DOHH2 (cell line): ENCODE results near the gene PHPT1.

ENCODE experiments used
- H3F3A ChIP-seq: fragments of 200-600 bp; sonication (generic), shearing (Covaris generic); 2 replicates; pipeline ENCODE4 v1.6.0; 2016; ENCODE audit warnings: antibody characterized with exemption, mild to moderate bottlenecking; ENCODE audit not compliant: control insufficient read depth, insufficient read depth
- H3K27ac ChIP-seq: fragments of 200-600 bp; sonication (generic); 2 replicates; pipeline ENCODE4 v1.5.1; 2014; ENCODE audit warnings: low read depth, mild to moderate bottlenecking, low read length, moderate library complexity
- H3K27me3 ChIP-seq: fragments of 200-600 bp; sonication (generic); 2 replicates; pipeline ENCODE4 v1.6.1; 2014; ENCODE audit warnings: mild to moderate bottlenecking, low read length, mixed read lengths; ENCODE audit not compliant: control insufficient read depth
- H3K36me3 ChIP-seq: fragments of 200-600 bp; sonication (generic); 2 replicates; pipeline ENCODE4 v1.6.1; 2014; ENCODE audit warnings: mild to moderate bottlenecking, low read length, moderate library complexity, mixed read lengths; ENCODE audit not compliant: control insufficient read depth
- H3K4me1 ChIP-seq: fragments of 200-600 bp; sonication (generic); 2 replicates; pipeline ENCODE4 v1.6.1; 2014; ENCODE audit warnings: mild to moderate bottlenecking, low read length, mixed read lengths; ENCODE audit not compliant: control insufficient read depth
- H3K4me2 ChIP-seq: fragments of 200-600 bp; sonication (generic); 2 replicates; pipeline ENCODE4 v1.6.0; 2014; ENCODE audit warnings: mild to moderate bottlenecking, low read length, moderate library complexity
- H3K4me3 ChIP-seq: fragments of 200-600 bp; sonication (generic); 2 replicates; pipeline ENCODE4 v1.5.1; 2014; ENCODE audit warnings: mild to moderate bottlenecking, low read length, mixed read lengths
- H3K79me2 ChIP-seq: fragments of 200-600 bp; sonication (generic); 2 replicates; pipeline ENCODE4 v1.6.1; 2014; ENCODE audit warnings: mild to moderate bottlenecking, low read length, mixed read lengths; ENCODE audit not compliant: control insufficient read depth
- H3K9me2 ChIP-seq: fragments of 200-600 bp; sonication (generic); replicated peaks from 2 replicates; pipeline ENCODE4 v1.6.1; 2014; ENCODE audit warnings: mild to moderate bottlenecking, low read length, mixed read lengths; ENCODE audit not compliant: control insufficient read depth
- H3K9me3 ChIP-seq: fragments of 200-600 bp; sonication (generic); 2 replicates; pipeline ENCODE4 v1.6.1; 2014; ENCODE audit warnings: antibody characterized with exemption, low read length, mixed read lengths; ENCODE audit not compliant: control insufficient read depth, insufficient read depth
- H4K20me1 ChIP-seq: fragments of 200-600 bp; sonication (generic); 2 replicates; pipeline ENCODE4 v1.6.0; 2014; ENCODE audit warnings: low read depth, mild to moderate bottlenecking, antibody characterized with exemption, low read length, moderate library complexity; ENCODE audit not compliant: control insufficient read depth, insufficient read depth
- EZH2phosphoT487 ChIP-seq: fragments of 200-600 bp; sonication (generic); IDR thresholded peaks from 2 replicates; pipeline ENCODE4 v1.6.1; 2017; ENCODE audit warnings: borderline replicate concordance, mild to moderate bottlenecking, antibody characterized with exemption, low read length, moderate library complexity, mixed read lengths
- TF ChIP-seq, protein P1 (sequence below): fragments of 200-600 bp; sonication (generic); IDR thresholded peaks from one replicate; pipeline ENCODE4 v1.5.1; 2014; ENCODE audit warnings: antibody characterized with exemption, mild to moderate bottlenecking, low read depth, low read length; ENCODE audit not compliant: poor library complexity, severe bottlenecking

Gene PHPT1

DNA sequence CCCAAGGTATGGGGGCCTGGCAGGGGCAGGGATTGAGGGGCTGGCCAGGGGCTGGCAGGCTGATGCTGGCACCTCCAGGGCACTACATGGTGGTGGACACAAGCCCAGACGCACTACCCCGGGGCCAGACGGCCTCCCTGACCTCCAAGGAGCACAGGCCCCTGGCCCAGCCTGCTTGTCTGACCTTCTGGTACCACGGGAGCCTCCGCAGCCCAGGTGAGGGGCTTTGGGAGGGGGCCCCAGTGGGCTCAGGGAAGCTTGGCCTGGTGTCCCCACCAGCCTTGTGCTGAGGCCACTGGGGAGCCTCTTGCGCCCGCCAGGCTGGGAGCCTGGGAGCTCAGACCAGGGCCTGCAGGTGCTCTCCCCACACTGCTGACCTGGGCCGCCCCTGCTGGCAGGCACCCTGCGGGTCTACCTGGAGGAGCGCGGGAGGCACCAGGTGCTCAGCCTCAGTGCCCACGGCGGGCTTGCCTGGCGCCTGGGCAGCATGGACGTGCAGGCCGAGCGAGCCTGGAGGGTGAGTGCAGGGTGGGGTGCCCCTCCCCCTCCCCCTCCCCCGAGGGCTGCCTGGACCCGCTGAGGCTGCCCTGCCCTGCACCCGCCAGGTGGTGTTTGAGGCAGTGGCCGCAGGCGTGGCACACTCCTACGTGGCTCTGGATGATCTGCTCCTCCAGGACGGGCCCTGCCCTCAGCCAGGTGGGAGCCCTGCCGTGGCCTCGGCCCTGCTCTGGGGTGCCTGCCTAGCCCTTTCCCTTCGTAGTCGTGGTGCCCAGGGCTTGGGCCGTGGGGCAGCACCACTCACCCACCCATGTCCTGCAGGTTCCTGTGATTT is 8.6 kb downstream of the PHPT1 start:
- H3K36me3 ChIP-seq = peaks cover 20% of the 10 kb centered on the region
- no peak overlapping the region for H3K4me3 ChIP-seq
- H4K20me1 ChIP-seq = no peaks in the 10 kb centered on the region
- H3K4me1 ChIP-seq = peaks cover 6% of the 10 kb centered on the region
- H3K27ac ChIP-seq = no peak overlapping the region
- no peaks in the 10 kb centered on the region for H3K27me3 ChIP-seq
- H3K9me2 ChIP-seq = no peaks in the 10 kb centered on the region
- H3K79me2 ChIP-seq = no peaks in the 10 kb centered on the region
- no peak overlapping the region for H3K4me2 ChIP-seq
- H3K9me3 ChIP-seq = no peaks in the 10 kb centered on the region
- TF ChIP-seq, protein P1, sequence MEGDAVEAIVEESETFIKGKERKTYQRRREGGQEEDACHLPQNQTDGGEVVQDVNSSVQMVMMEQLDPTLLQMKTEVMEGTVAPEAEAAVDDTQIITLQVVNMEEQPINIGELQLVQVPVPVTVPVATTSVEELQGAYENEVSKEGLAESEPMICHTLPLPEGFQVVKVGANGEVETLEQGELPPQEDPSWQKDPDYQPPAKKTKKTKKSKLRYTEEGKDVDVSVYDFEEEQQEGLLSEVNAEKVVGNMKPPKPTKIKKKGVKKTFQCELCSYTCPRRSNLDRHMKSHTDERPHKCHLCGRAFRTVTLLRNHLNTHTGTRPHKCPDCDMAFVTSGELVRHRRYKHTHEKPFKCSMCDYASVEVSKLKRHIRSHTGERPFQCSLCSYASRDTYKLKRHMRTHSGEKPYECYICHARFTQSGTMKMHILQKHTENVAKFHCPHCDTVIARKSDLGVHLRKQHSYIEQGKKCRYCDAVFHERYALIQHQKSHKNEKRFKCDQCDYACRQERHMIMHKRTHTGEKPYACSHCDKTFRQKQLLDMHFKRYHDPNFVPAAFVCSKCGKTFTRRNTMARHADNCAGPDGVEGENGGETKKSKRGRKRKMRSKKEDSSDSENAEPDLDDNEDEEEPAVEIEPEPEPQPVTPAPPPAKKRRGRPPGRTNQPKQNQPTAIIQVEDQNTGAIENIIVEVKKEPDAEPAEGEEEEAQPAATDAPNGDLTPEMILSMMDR = no peak
- TF ChIP-seq EZH2phosphoT487 = no peak
- H3F3A ChIP-seq = no peaks in the 10 kb centered on the region

DNA sequence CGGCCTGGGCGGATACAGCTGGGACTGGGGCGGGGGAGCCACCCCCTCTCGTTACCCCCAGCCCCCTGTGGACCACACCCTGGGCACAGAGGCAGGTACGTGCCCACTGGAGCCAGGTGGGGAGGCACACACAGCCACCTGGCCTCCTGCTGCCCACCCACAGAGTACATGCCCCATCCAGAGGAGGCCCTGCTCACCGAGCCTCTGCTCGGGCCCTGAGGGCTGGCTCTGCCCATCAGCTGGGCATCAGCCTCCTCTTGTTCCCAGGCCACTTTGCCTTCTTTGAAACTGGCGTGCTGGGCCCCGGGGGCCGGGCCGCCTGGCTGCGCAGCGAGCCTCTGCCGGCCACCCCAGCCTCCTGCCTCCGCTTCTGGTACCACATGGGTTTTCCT is 9.2 kb downstream of the PHPT1 start:
- Histone ChIP-seq H4K20me1 (no peaks in the 10 kb centered on the region), H3K36me3 (peaks cover 26% of the 10 kb centered on the region), H3K27ac (no peak overlapping the region), H3K4me2 (no peak overlapping the region), H3K27me3 (no peaks in the 10 kb centered on the region), H3K9me3 (no peaks in the 10 kb centered on the region), H3K4me1 (peaks cover 6% of the 10 kb centered on the region), H3K9me2 (no peaks in the 10 kb centered on the region), H3F3A (no peaks in the 10 kb centered on the region), H3K79me2 (no peaks in the 10 kb centered on the region), H3K4me3 (no peak overlapping the region)
- no peak for TF ChIP-seq EZH2phosphoT487
- TF ChIP-seq, protein P1 = no peak

DNA sequence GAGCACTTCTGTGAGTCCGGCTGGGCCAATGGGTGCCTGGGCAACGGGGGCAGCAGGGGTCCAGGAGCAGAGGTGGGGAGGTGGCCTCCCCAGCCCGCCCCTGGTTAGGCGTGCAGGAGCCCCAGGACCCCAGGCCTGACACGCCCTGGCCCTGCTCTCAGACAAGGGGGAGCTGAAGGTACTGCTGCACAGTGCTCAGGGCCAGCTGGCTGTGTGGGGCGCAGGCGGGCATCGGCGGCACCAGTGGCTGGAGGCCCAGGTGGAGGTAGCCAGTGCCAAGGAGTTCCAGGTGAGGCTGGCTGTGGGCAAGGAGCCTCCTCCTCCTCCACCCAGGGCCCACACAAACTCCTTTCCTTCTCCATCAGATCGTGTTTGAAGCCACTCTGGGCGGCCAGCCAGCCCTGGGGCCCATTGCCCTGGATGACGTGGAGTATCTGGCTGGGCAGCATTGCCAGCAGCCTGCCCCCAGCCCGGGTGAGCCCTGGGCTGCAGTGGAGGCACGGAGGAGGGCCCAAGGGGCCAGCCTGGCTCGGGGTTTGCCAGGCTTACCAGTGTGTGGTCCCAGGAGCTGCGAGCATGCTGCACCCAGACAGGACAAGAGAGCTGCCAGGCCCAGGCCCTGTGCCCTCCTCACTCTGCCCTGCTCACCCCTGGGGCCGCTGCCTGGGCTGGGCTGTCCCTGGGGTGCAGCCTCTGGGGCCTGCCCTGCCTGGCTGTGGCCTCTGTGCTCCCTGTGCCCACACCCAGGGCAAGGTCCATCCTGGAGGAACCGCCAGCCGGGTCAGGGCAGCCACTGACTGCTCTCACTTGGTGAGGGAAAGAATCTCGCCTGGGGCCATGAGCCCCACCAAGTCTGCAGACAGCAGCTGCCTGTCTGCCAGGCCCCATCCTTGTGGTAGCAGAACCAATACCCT is 9.9 kb downstream of the PHPT1 start:
- peaks cover under 1% of the 10 kb centered on the region for H3K4me1 ChIP-seq
- H3K36me3 ChIP-seq = peaks cover 33% of the 10 kb centered on the region
- H3F3A ChIP-seq = no peaks in the 10 kb centered on the region
- no peaks in the 10 kb centered on the region for H3K9me3 ChIP-seq
- no peaks in the 10 kb centered on the region for H3K27me3 ChIP-seq
- no peaks in the 10 kb centered on the region for H3K9me2 ChIP-seq
- H3K4me2 ChIP-seq = no peak overlapping the region
- no peak overlapping the region for H3K4me3 ChIP-seq
- no peak overlapping the region for H3K27ac ChIP-seq
- TF ChIP-seq EZH2phosphoT487 = no peak
- TF ChIP-seq, protein P1 = no peak
- no peaks in the 10 kb centered on the region for H4K20me1 ChIP-seq
- peaks cover 3% of the 10 kb centered on the region; the same call in 1 of the 2 replicates for H3K79me2 ChIP-seq
